Central memory CD8-positive, alpha-beta T cell (primary cell): Measurements from ENCODE around the gene PRKAR1B.
"Not testable (repeated sequence)": the region's sequence is repeated elsewhere in the genome, so short reads cannot be mapped to it uniquely, and the experiment has no call there.

Experiments used
- ATAC-seq: fragments of 150-1000 bp; cut with Tn5 transposase; replicated peaks from 2 replicates; pipeline ENCODE4 v1.10.0; 2022; ENCODE audit warnings: mild to moderate bottlenecking, moderate FRiP score, moderate number of reproducible peaks; ENCODE audit not compliant: poor library complexity, severe bottlenecking; ENCODE audit errors: extremely low read depth
- DNase-seq, 2 donors: peaks; one replicate each; pipeline ENCODE4 v3.0.0; 2021; ENCODE audit warnings: low spot score in 2 of 2
- H3K27ac Mint-ChIP-seq: one replicate; pipeline ENCODE4 v1.8.0; 2022; ENCODE audit warnings: low read depth, mild to moderate bottlenecking, moderate library complexity, mixed read lengths
- H3K27me3 Mint-ChIP-seq: one replicate; pipeline ENCODE4 v1.8.0; 2022; ENCODE audit warnings: mixed read lengths
- H3K36me3 Mint-ChIP-seq: one replicate; pipeline ENCODE4 v1.8.0; 2022; ENCODE audit warnings: mild to moderate bottlenecking, moderate library complexity, mixed read lengths; ENCODE audit not compliant: insufficient read depth
- H3K4me1 Mint-ChIP-seq: one replicate; pipeline ENCODE4 v1.8.0; 2022; ENCODE audit warnings: mixed read lengths
- H3K4me3 Mint-ChIP-seq: one replicate; pipeline ENCODE4 v1.8.0; 2022; ENCODE audit warnings: mild to moderate bottlenecking, moderate library complexity, mixed read lengths
- H3K9me3 Mint-ChIP-seq: one replicate; pipeline ENCODE4 v1.8.0; 2022; ENCODE audit warnings: mixed read lengths

Gene PRKAR1B

GRCh38 chr7:754531-755412, 27.7 kb upstream of the PRKAR1B start:
- no peak overlapping the region for H3K27ac Mint-ChIP-seq

GRCh38 chr7:753190-753589, 26.1 kb upstream of the PRKAR1B start:
- H3K9me3 Mint-ChIP-seq: no peaks in the 10 kb centered on the region
- no peaks in the 10 kb centered on the region for H3K4me1 Mint-ChIP-seq
- DNase-seq (no peak), ATAC-seq (no peak)
- H3K27me3 Mint-ChIP-seq: no peaks in the 10 kb centered on the region
- peaks cover 9% of the 10 kb centered on the region for H3K36me3 Mint-ChIP-seq
- no peak overlapping the region for H3K4me3 Mint-ChIP-seq
- no peak overlapping the region for H3K27ac Mint-ChIP-seq

More at GRCh38 chr7:754531-755412, 27.7 kb upstream of the PRKAR1B start:
- Mint-ChIP-seq H3K4me1 (no peaks in the 10 kb centered on the region), H3K4me3 (no peak overlapping the region), H3K9me3 (no peaks in the 10 kb centered on the region), H3K27me3 (no peaks in the 10 kb centered on the region), H3K36me3 (peaks cover 15% of the 10 kb centered on the region)
- ATAC-seq (no peak), DNase-seq (no peak)

DNA sequence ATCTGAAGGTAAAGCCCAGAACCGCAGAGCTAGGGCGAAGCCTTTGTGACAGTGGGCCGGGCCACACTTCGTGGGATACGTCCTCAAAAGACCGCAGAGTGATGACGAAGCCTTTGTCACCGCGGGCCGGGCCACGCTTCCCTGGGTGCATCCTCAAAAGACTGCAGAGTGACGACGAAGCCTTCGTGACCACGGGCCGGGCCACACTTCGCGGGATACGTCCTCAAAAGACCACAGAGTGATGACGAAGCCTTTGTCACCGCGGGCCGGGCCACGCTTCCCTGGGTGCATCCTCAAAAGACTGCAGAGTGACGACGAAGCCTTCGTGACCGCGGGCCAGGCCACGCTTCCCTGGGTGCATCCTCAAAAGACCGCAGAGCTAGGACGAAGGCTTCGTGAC, 25.2 kb upstream of the PRKAR1B start:
- H3K27me3 Mint-ChIP-seq, H3K9me3 Mint-ChIP-seq, DNase-seq, H3K4me1 Mint-ChIP-seq, H3K27ac Mint-ChIP-seq, ATAC-seq, H3K36me3 Mint-ChIP-seq, H3K4me3 Mint-ChIP-seq: not testable (repeated sequence)

GRCh38 chr7:751826-752225, 24.7 kb upstream of the PRKAR1B start:
- Mint-ChIP-seq H3K27ac (no peak overlapping the region), H3K9me3 (no peaks in the 10 kb centered on the region), H3K4me3 (no peak overlapping the region), H3K4me1 (no peaks in the 10 kb centered on the region), H3K27me3 (no peaks in the 10 kb centered on the region), H3K36me3 (peaks cover 4% of the 10 kb centered on the region)
- ATAC-seq (no peak), DNase-seq (no peak)

DNA sequence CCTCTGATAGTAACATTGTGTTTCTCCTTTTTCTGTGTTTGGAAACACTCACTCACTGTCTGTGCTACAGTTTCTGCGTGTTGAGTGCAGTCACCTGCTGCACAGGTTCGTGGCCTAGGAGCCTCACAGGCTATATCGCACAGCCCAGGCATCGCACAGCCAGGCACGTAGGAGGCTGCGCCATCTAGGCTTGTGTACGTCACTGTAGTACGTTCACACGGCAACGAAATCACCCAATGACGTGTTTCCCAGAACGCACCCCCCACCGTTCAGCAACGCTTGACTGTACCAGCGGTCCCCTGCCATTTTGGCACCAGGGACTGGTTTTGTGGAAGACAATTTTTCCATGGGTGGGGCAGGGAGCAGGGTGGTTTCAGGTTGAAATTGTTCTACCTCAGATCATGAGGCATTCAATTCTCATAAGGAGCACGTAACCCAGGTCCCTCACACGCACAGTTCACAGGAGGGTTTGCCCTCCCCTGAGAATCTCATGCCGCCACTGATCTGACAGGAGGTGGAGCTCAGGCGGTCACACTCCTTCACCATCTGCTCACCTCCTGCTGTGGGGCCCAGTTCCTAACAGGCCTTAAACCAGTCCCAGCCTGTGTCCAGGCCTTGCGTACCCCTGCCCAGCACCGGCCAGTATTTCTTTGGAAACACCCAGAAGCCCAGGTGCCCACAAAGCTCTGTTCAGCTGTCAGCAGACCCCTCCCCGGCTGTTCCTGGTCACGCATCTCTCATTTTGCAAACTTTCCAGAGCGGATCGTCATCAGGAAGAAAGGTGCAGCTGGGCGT, 23.2 kb upstream of the PRKAR1B start:
- no peak for ATAC-seq
- Mint-ChIP-seq H3K4me3 (no peak overlapping the region), H3K4me1 (no peaks in the 10 kb centered on the region), H3K27me3 (no peaks in the 10 kb centered on the region), H3K36me3 (peaks cover 4% of the 10 kb centered on the region), H3K27ac (no peak overlapping the region), H3K9me3 (no peaks in the 10 kb centered on the region)
- DNase-seq: no peak

DNA sequence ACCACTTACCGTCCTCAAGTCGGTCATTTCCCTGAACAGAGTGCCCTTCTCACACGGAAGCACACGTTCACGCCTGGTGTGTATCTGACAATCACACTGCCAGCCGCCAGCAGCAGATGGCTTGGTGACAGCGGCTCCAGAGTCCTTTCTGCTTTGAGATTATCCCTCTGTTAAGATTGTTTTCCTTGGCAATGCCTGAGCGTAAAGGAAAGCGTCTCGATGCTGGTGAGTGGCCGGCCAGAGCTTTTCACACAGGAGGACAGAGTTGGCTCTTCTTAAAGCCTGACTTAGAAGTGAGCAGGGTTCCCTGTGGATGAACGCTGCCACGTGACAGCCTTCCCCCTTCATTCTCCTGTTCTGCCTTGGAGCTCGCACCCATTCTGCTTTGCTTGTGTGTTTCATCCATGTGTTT, 22.1 kb upstream of the PRKAR1B start:
- peaks cover 7% of the 10 kb centered on the region for H3K36me3 Mint-ChIP-seq
- no peaks in the 10 kb centered on the region for H3K4me1 Mint-ChIP-seq
- H3K27me3 Mint-ChIP-seq: no peaks in the 10 kb centered on the region
- no peak overlapping the region for H3K4me3 Mint-ChIP-seq
- H3K27ac Mint-ChIP-seq: no peak overlapping the region
- H3K9me3 Mint-ChIP-seq: no peaks in the 10 kb centered on the region
- DNase-seq (no peak), ATAC-seq (no peak)

- Mint-ChIP-seq H3K4me1 (no peaks in the 10 kb centered on the region), H3K4me3 (no peak overlapping the region), H3K27ac (no peak overlapping the region), H3K27me3 (no peaks in the 10 kb centered on the region), H3K36me3 (peaks cover 9% of the 10 kb centered on the region), H3K9me3 (no peaks in the 10 kb centered on the region)
- no peak for ATAC-seq
- no peak for DNase-seq
Measured at GRCh38 chr7:748446-748845, 21.4 kb upstream of the PRKAR1B start.

DNA sequence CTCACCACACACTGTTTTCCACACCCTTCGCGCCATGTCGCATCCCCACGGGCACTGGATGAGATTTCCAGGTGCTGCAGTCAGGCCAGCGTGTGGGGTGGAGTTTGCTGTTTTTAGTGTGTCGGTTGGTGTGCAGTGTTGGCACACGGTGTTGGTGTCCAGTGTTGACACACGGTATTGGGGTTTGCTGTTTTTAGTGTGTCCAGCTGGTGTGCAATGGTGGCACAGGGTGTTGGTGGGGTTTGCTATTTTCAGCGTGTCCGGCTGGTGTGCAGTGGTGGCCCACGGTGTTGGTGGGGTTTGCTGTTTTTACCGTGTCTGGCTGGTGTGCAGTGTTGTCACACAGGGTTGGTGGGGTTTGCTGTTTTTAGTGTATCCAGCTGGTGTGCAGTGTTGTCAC, 20.1 kb upstream of the PRKAR1B start:
- no peak overlapping the region for H3K4me3 Mint-ChIP-seq
- no peaks in the 10 kb centered on the region for H3K27me3 Mint-ChIP-seq
- peaks cover 12% of the 10 kb centered on the region for H3K36me3 Mint-ChIP-seq
- ATAC-seq: no peak
- no peak overlapping the region for H3K27ac Mint-ChIP-seq
- no peaks in the 10 kb centered on the region for H3K9me3 Mint-ChIP-seq
- DNase-seq: no peak
- no peaks in the 10 kb centered on the region for H3K4me1 Mint-ChIP-seq

GRCh38 chr7:746155-747061, 19.3 kb upstream of the PRKAR1B start:
- peaks cover 12% of the 10 kb centered on the region for H3K36me3 Mint-ChIP-seq
- H3K4me1 Mint-ChIP-seq: no peaks in the 10 kb centered on the region
- H3K9me3 Mint-ChIP-seq: no peaks in the 10 kb centered on the region
- H3K4me3 Mint-ChIP-seq: no peak overlapping the region
- H3K27ac Mint-ChIP-seq: no peak overlapping the region
- ATAC-seq (no peak), DNase-seq (no peak)
- H3K27me3 Mint-ChIP-seq: no peaks in the 10 kb centered on the region

GRCh38 chr7:745431-746154, 18.5 kb upstream of the PRKAR1B start:
- no peaks in the 10 kb centered on the region for H3K9me3 Mint-ChIP-seq
- ATAC-seq (no peak), DNase-seq (no peak)
- no peaks in the 10 kb centered on the region for H3K27me3 Mint-ChIP-seq
- H3K4me1 Mint-ChIP-seq: no peaks in the 10 kb centered on the region
- no peak overlapping the region for H3K27ac Mint-ChIP-seq
- no peak overlapping the region for H3K4me3 Mint-ChIP-seq
- peaks cover 16% of the 10 kb centered on the region for H3K36me3 Mint-ChIP-seq

DNA sequence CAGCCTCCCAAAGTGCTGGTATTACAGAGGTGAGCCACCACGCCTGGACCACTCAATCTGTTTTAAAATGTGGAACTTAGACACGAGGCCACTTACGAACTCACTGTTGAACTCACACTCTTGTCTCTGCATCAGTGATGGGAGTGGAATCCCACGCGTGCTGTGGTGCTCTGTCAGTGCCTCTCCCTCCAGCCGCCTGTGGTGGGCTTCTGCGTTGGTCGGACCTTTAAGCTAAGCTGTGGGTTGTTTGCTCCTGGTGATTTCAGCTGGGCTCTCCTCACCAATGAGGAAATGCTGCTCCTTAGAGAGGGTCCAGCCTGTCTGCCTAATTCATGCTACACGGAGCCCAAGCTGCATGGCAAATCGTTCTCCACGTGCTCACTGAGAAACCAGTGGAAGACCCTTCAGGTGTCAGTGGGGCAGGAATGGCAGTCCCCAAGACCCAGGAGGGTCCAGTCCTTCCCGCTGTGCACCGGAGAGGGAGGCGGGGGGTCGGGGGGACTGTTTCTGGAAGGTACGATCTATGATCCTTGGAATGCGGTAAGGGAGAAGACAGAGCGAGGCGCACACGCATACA, 17.9 kb upstream of the PRKAR1B start:
- peaks cover 16% of the 10 kb centered on the region for H3K36me3 Mint-ChIP-seq
- ATAC-seq: no peak
- no peak overlapping the region for H3K27ac Mint-ChIP-seq
- H3K4me1 Mint-ChIP-seq: no peaks in the 10 kb centered on the region
- H3K9me3 Mint-ChIP-seq: no peaks in the 10 kb centered on the region
- no peak for DNase-seq
- no peaks in the 10 kb centered on the region for H3K27me3 Mint-ChIP-seq
- H3K4me3 Mint-ChIP-seq: no peak overlapping the region
